Measurements from ENCODE around the gene STK40.

DNA sequence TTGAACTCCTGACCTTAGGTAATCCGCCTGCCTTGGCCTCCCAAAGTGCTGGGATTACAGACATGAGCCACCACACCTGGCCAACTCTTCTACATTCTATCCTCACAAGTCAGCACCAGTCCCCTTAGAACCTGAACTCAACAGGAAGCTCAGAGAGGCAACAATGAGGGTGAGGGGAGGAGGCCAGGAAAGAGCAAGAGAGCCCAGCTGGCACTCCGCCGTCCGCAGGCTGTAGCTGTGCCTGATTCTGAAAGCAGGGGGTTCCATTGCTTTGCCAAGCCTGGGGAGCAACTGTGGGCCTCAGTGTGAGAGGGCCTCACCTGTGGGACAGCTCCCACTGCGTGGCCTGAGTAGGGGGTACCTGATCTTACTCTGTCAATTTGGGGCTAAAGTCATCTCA lies 18.7 kb downstream of the STK40 start:
- TF ChIP-seq EZH2phosphoT487 (IDR thresholded peaks at IDR 0.05; ENCODE audit: borderline replicate concordance, low read length) (no peak), CTCF (IDR thresholded peaks at IDR 0.05; ENCODE audit: low read depth, low read length, poor library complexity, severe bottlenecking) (no peak)

Measured in DOHH2 (cell line).